Fibroblast of skin of right quadriceps (primary cell): Measurements from ENCODE around the gene LCMT1.
A peak's percentile ranks its signal among the peaks of the same experiment; 100 is the strongest.
"Not testable (repeated sequence)": the region's sequence is repeated elsewhere in the genome, so short reads cannot be mapped to it uniquely, and the experiment has no call there.

Source experiments
- DNase-seq: peaks from one replicate; pipeline ENCODE4 v3.0.0-alpha.2; 2013

LCMT1 gene

GRCh38 chr16:25097276-25097975 lies 14.1 kb upstream of the LCMT1 start:
- DNase-seq: peak; percentile 64

DNA sequence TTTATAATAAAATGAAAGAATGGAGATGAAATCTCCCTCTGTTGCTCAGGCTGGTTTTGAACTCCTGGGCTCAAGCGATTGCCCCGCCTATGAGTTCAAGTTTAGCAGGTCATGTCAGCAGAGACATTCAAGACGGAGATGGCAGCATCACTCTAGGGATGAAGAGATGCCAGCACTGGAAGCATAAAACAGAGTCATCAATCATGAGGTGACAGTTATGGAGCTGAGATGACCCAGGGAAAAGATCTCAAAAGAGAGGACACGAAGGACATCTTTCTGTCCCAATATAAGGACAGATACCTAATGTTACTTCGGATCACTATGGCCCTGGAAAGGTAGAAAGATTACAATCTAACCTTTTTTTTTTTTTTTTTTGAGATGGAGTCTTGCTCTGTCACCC lies 11.0 kb upstream of the LCMT1 start:
- DNase-seq: no peak

GRCh38 chr16:25106567-25107465 lies 4.7 kb upstream of the LCMT1 start:
- peak; percentile 69 for DNase-seq

DNA sequence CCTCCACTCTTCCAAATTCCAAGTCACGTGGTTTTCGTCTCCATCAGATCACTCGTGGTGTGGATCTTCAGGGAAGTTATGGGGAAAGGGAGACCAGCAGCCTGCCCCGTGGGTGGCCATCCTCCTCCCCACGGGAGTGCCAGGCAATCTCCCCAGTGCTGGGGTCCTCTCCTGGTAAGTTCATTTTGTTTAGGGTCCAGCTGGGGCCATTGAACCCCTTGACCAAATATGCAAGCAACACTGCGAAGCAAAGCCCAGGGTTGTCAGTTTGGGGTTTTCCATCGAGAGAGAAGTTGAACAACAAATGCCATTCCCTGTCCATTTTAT lies 4.1 kb upstream of the LCMT1 start:
- no peak for DNase-seq

GRCh38 chr16:25108054-25108453 lies 3.5 kb upstream of the LCMT1 start:
- no peak for DNase-seq

- peak; percentile 95 for DNase-seq
Measured at GRCh38 chr16:25109643-25110042, 1.9 kb upstream of the LCMT1 start.

DNA sequence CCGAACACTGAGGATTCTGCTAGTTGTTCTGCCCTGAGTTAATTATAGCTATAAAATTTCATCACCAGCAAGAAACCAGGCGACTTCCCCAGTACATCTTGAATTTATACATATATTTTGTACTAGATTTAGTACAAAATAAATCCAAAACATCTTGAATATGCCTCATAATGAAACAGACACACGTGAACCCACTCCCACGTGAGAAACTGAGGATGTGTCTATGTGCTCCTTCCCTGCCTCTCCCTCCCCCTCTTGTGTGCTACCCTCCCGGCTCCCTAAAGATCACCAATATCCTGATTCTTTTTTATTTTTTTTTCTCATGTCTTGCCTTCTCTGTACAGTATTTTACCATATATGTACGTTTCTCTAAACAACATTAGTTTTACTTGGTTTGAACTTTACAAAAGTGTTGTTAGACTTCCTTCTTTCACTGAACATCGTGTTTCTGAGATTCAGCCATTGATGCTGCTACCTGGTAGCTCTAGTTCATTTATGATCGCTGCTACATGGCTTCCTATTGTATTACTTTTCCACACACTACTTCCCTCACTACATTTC lies 1.1 kb upstream of the LCMT1 start:
- DNase-seq: no peak

GRCh38 chr16:25114121-25114520 lies 2.6 kb downstream of the LCMT1 start:
- no peak for DNase-seq

- DNase-seq: no peak
Measured at GRCh38 chr16:25118851-25119578, 7.5 kb downstream of the LCMT1 start.

GRCh38 chr16:25121824-25122600 lies 10.5 kb downstream of the LCMT1 start:
- DNase-seq: no peak

- DNase-seq: no peak
Measured at GRCh38 chr16:25124503-25124902, 13.0 kb downstream of the LCMT1 start.

- peak; percentile 20 for DNase-seq
Measured at GRCh38 chr16:25126086-25126666, 14.6 kb downstream of the LCMT1 start.

- peak; percentile 80 for DNase-seq
Measured at GRCh38 chr16:25126820-25127232, 15.3 kb downstream of the LCMT1 start.

DNA sequence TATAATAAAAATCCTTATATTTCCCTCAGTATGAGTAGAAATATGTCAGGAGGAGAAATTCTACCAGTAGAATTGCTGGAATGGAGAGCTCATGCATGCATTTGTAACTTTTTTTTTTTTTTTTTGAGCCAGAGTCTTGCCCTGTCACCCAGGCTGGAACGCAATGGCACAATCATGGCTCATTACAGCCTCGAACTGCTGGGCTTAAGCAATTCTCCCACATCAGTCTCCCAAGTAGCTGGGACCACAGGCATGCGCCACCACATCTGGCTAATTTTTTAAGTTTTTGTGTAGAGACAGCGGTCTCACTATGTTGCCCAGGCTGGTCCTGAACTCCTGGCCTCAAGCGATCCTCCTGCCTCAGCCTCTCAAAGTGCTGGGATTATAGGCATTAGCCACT lies 21.2 kb downstream of the LCMT1 start:
- DNase-seq: not testable (repeated sequence)

GRCh38 chr16:25134166-25134700 lies 22.7 kb downstream of the LCMT1 start:
- no peak for DNase-seq

DNA sequence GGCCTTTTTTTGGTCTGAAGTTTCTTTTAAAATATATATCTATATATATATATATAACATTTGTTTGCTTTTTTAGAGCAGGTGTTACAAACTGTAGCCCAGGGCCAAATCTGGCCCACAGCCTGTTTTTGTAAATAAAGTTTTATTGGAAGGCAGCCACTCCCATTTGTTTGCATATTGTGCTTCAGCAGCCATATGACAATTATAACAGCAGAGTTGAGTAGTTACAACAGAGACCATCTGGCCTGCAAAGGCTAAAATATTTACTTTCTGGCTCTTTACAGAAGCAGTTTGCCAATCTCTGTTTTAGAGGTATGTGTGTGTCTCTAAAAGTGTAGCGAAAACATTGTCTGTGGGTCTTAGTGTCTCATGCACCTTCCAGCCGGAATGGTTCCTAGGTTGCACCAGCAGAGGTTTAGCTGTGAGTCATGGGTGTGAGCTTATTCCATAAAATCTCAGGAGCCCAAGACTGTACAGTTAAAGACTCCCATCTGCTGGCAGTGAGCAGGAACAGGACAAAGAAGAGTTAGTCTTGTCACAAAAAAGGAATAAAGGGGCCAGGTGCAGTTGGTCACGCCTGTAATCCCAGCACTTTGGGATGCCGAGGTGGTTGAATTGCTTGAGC lies 23.8 kb downstream of the LCMT1 start:
- DNase-seq: peak; percentile 50

GRCh38 chr16:25138130-25138529 lies 26.6 kb downstream of the LCMT1 start:
- no peak for DNase-seq

DNA sequence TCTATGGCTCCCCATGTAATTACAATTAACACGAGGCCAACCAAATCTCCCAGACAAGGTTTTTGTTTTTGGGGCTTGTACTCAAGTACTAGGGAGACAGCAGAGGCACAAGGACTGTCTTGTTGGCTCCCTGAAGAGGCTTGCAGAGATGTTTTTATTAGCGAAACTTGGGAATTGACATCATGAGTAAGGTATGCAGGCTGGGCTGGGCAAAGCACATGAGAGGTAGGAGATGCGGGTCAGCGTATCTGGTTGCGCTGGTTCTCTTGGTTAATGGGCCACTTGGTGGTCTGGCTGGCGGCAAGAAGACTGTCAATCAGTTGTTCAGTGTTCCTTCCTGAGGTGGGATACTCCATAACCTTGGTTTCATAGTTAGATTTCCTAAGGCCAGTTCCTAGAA lies 28.9 kb downstream of the LCMT1 start:
- DNase-seq: no peak

DNA sequence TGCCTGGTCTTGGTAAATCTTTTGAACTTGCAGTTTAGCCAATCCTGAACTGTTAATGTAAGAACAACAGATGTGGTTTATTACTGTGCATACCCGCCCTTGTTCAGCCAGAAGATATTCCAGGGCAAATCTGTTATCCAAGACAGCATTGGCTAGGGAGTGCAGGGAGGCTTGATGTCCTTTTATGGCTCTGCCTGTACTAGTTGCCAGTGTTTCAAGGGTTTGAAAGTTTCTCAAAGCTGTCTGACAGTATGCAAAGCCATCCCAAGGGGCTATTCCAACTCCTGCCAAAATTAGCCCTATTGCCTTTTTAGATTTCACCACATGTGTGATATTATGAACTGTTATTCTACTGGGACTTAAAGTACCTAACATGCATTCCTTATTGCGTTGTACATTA lies 30.1 kb downstream of the LCMT1 start:
- DNase-seq: peak; percentile 44

DNA sequence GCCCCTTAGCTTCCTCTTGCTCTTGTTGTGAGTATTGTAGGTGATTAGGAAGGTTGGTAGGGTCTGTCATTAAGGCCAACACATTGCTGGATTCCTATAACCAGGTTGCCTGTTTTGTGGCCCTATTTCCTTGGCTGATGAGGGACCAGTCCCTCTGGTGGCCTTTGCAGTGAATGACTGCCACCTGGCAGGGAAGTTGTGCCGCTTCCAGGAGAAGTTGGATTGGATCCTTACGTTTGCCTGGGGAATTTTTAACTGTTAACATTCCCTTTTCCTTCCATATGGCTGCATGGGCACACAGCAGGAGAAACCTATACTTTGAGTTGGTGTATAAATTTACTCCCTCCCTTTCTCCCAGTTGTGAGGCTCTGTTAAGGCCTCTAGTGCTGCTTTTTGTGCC lies 32.4 kb downstream of the LCMT1 start:
- no peak for DNase-seq

DNA sequence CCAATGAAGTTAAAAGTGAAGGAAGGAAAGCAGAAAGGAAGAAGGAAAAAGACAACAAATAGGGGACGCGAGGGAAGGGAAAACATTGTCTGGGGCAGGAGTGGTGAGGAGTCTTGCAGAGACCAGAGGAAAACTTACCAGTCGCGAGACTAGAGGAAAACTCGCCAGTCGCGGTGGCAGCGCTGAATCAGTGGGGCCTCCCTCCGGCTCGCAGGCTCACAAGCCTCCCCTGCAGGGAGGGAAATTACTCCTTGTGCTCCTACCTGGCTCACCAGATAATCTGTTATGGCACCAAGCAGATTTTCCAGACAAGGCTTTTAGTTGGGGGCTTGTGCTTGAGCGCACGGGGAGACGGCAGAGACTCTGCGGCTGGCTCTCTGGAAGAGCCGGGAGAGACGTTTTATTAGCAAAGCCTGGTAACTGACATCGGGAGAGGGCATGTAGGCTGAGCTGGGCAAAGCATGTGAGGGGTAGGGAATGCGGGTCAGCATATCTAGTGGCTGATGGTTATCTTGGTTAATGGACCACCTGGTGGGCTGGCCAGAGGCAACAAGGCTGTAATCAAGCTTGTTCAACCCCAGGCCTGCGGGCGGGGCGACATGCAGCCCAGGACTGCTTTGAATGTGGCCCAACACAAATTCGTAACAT lies 37.1 kb downstream of the LCMT1 start:
- no peak for DNase-seq
